Dedifferentiated amniotic fluid mesenchymal stem cell (primary cell): ENCODE measurements around the gene DYNLT2.
A peak's percentile ranks its signal among the peaks of the same experiment; 100 is the strongest.

ENCODE experiments used
- DNase-seq: peaks from one replicate; pipeline ENCODE4 v3.0.0-alpha.2; 2016; ENCODE audit errors: extremely low spot score

DYNLT2 gene, protein sequence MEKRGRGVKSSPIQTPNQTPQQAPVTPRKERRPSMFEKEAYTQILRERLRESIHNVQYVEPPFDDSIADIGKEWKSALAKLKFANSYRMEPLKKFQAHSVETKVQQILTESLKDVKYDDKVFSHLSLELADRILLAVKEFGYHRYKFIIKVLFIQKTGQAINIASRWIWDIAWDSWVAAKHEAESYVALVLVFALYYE

DNA sequence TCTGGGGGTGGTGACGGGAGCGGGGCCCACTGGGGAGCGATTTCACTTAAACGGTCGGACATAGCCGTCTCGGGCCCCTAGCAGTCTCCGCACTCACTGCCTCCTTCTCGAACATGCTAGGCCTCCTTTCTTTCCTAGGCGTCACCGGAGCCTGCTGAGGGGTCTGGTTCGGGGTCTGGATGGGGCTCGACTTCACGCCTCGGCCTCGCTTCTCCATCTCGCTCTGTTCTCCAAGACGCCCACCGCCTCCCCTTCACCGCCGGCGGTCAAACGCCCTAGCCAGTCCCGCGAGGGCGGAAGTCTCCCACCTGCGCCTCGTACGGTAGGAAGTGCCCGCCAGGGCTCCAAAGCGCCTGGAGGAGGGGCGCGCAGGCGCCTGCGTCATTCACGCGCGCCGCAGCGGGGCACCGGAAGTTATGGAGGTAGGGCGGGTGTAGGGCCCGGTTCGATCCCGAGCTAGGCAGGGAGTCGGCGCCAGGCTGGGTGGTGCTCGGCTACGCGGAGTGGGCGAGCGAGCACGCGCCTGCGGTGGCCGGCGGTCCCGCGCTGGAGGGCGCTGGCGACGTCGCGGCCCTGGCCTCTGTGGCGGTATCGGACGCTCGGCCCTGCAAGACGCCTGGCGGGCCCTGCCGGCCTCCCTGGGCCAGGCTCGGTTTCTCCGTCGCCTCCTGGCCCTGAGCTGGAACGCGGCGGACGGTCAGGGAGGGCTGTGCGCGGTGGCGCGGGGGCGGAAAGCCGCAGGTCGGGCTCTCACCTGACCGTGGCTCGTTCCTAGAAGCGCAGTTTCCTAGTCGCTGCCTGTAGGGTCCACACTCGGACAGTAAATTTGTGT is at the start of gene DYNLT2, which contains the start of gene ERMARD:
TSS of gene DYNLT2 (minus strand) at position 331 of the 832 bp plus-strand sequence. CDS start at position 217, 114 bp downstream.
TSS of gene ERMARD (plus strand) at position 381 of the 832 bp plus-strand sequence. CDS start at position 417, 36 bp downstream.
- peak; percentile 90 for DNase-seq

DNA sequence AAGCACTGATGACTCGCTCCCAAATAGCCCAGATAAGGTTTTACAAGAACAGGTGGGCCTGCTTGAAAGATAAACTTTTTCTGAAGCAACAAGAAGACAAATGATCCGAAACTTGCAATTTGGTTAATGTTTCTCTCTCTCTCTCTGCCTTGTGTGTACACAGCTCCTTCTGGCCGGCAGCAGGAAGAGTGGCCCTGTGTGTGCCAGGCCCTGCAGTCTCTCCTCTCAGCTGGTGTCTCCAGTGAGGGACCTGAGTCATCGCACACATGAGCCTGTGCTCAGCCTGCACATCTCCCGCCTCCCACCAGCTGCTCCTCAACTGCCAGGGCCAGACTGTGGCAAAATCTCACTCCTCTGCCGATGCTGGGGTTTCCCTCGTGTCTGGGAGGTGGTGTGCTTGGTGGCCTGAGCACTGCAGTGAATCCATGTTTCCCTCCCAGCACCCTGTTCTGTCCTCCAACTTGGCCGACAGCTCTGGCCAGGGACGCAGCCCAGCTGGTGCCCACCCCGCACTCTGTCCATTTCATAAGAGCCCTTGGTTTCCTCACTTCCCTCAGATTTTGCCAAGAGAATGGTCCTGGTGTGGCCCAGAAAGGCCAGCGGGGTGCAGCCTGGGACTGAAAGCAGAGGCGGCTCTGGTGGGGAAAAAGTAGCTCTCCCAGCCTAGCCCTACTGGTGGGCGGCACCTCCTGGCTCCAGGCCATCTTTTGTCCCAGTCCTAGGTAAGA is 49.5 kb upstream of the DYNLT2 start:
- DNase-seq, result no peak

DNA sequence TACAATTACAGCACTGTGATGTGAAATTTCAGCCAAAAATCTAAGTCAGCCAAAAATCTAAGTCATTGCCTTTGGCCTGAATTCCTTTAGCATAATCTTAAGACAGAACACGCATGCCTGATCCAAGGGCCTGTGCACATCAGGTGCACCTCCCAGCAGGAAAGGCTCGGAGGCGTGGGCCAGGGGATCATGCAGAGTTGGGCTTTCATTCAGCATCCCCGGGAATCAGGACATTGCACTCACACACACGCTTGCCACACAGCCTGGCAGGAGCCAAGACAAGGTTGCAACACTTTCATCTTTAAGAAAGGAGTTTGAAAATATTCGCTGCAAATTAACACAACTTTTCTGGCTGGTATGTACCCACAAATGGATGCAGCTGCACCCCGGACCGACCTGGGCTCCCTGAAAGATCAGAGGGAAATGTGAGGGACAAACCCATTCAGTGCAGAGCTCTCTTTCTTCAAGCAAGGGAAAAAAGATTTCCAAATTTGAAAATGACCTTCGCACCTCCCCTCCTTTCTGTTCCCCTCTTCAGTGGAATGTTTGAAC is 48.8 kb upstream of the DYNLT2 start:
- DNase-seq, result no peak

DNA sequence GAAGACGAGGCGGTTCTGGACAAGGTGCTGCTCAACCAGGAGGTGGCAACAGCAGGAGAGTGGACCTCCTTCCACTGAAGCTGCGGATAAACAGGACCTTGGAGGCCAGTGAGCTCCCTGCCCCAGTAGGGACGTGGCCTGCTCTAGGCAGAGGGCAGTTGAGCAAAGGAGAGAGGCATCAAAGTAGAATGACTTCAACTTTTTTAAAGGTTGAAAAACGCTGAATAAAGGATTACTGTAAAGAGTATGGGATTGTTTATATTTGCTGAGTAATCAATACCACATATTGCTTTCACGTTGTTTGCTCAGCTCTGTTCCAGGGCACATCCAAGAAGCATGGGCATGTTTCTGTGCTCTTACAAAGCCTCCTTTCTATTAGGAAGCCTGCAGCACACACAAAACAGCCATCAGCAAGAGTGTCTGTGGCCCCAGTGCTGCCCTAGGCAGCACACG is 48.1 kb upstream of the DYNLT2 start:
- no peak for DNase-seq

DNA sequence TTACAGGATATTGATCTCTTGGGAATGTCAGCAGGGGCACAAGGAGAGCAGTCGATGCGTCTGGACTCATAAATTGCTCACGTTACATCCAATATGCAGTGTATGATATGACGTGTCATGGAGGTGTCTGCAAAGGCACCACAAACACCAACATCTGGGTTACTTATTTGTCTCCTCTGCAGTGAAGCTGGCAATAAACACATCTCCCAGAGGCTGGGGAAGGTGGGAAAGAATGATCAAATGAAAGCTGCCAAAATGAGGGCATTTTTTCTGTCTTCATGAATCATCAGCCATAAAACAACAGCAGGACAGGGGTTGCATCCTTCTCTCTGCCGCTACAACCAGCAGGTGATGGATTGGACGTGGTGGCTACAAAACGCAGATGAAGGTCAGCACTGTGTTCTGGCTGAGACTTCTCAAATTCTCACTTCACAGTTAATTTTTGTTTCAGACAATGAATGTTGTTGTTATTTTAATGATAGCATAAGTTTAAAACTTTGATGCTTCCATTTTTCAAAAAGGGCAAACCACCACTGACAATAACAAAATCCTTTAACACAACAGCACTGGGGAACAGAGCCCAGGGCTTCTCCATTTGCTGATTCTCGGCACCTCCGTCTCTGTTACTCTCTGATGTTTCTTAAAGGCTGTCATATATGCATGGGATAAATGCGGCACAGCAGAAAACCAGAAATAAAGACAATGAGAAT is 47.5 kb upstream of the DYNLT2 start:
- DNase-seq, result no peak

DNA sequence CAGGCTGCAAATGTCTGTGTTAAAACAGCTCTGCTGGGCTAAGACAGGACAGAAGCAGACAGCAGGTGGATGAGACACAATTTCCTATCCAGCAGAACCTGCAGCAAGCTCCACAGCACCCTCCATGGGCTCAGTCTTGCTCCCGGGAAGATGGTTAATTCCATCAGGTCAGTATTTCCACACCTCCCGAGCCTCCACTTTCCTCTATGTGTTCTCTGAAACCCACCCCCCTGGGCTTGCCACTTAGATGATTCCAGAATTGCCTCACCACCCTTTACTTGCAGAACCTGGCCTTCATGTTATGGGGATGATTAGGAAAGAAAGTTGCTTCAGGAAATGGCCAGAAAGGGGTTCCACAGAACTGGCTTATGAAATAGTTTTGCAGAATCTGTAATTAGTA is 43.8 kb upstream of the DYNLT2 start:
- DNase-seq, result no peak

DNA sequence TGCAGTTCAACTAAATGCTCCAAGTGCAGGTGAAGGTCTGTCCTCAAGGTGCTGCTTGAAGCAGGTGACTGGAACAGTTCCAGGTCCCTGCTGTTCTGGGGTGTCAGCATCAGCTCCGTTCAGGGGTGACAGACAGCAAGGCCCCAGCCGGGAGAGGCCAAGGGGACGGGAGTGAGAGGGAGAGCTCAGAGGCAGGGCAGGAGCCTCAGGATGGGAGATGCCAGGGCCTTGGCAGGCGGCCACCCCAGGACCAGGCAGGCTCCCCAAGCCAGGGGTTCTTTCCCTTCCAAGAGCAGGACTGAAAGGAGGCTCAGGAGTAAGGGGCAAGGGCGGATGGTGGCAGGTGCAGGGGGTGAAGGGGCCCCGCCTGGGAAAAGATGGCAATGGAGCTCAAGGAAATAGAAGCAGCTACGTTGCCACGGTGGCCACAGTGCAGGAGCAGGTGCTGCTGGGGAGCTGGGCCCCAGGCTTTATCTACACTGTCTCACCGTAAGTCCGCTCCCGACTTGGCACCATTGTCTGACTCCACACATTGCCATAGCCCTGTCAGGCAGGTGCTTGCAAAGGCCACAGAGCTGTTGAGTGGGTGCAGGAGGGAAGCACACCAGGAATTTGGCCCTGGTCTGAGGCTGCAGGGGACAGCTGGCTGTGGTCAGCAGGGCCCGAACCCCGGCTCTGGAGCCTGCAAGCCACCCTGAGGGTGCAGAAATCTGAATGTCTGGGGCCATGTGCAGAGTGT is 43.1 kb upstream of the DYNLT2 start:
- DNase-seq, result no peak

DNA sequence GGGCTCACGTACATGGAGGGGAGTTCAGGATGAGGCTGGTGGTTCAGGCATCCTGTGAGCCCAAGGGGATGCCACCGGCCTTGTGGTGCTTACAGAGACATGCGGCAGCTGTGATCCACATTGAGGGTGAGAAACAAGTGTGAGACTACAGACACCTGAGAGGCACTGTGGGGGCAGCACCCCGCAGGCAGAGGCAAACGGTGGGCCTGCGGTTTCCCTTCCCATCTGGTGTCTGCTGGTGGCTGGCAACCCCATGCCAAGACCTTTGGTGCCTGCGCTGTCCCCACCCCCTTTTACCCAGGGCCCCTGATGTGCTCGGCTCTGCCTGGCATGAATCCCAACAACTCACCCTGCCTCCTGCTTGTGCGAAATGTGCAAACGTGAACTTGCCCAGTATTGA is 42.0 kb upstream of the DYNLT2 start:
- no peak for DNase-seq

DNA sequence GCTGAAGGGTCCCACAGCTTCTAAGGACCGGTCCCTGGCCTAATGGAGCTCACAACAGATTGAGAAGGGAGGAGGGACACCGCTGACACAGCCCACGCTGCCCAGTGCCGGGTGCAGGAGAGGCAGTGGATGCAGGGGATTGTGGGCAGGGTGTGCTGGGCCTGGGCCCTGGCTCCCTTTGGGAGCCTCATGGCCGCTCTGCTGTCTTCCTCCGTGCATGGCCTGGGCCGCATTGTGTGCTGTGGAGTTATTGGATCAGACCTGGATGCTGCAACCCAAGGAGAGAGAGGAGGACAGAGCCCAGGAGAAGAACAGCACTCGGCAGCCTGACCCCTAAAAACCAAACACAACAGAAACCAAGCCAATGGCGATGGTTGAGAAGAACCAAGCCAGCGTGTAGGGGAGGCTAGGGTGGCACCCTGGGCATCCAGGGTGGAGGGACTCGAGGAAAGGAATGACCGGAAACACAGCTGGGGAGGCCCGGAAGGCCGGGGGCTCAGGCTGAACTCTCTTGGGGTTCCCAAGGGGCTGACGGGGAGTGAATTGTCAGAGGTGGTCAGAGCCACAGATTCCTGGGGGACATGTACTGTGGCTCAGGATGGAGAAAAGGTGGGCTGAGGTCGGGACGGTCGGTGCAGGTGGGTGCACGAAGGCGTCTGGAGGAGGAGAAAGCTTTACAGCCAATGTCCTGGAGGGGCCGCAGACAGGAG is 41.1 kb upstream of the DYNLT2 start:
- DNase-seq, result no peak

DNA sequence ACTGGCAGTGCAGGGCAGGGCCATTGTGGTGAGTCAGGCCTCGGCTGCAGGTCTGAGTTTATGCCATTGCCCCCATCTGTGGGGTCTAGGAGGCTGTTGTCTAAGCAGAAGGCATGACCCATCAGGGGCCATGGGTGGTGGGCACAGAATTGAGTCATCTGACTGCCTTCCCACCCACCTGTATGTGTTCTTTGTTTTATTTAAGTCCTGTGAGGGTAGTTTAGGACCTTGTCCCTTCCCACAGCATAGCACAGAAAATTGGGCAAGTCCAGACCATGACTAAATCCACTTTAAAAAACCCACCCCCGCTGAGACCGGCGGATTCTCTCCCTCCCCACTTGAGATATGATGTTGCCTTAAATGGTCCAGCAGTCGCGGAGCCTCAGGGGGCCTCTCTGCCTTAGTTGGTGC is 40.4 kb upstream of the DYNLT2 start:
- no peak for DNase-seq

DNA sequence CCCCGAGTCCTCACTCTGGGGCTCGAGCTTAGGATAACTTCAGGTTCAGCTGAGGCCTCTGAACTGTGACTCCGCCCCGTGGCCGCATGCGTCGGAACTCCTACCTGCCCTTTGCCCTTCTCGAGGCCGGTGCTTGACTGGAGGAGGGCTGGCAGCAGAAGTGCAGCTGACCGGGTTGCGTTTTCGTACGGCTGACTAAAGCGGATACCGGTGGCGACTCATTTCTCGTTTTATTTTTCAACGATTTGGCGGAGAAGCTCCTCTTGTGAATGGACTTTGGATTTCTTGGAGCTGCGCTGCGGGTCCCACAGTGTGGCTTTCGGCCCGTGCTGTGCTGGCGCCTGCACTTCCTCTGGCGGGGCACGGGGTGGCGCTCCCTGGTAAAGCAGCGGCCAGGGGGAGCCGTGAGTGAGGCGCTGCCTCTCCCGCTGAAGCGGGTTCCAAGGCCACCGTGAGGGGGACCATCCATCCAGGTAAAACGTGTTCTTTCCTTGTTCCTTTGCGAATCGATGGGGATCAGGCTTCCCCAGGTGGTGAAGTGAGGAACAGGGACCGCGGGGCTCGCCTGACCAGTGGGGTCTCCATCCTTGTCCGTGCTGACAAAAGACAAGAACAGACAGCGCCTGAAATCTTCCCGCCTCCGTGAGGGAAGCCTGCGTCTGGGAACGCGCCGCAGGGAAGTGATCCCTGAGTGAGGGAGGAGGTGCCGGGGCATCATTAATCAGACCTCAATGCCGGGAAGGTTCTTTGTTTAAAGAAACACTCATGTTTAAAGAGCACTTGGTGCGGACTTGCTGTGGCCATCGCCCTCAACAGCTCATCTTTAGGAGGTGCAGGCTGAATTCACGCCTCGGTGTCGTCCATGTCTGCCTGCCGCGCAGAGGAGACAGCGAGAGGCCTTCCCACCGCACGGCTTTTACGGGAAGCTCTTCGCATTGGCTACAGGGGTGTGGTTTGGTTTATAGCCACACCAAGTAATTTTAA is 38.9 kb upstream of the DYNLT2 start:
- DNase-seq, result peak; percentile 60

DNA sequence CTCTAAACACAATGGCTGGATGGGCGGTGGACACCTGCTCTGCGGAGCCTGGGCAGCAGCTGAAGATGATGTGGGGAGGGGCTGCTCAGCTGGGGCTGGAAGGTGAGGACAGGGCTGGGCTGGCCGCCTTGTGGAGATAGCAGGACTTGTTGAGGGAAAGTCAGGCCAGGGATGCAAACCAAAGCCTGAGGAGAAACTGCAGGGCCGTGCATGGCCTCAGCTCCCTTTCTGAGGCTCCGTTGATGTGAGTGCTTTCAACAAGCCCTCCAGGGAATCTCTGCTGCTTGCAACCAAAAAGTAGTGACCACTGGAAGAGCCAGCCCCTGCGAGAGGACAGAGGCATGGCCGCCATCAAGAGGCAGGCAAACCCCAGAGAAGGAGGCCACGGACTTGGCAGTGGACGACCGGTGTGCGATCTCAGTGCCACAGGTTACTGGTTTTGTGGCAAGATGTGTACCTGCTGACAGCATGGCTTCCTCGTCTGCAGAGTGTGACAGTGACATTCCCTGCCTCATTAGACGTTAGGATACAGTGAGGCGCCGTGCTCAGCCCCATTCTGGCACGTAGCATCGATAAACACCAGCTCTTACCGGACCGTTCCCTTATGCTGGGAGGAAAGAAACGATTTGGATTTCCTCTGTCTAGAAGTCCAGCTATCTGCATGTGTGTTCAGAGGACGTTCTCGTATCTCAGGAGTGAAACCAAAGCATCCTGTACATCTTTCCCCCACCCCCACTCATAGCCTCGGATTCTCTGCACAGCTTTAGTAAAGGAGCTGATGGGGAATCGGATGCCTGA is 38.0 kb upstream of the DYNLT2 start:
- no peak for DNase-seq

DNA sequence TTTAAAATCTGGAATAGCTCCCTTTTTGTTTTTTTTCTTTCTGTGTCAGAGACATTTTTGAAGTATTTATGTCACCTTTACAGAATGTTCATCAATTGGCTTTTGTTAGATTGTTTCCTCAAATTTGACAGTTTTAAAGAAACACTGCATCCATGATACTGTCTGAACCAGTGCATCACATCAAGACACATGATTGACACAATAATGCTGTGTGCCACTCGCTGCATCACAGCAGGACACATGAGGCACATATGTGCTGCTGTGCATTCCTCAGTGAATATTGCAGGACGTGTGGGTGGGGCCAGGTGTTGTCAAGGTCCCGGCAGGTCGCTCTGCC is 37.4 kb upstream of the DYNLT2 start:
- no peak for DNase-seq

DNA sequence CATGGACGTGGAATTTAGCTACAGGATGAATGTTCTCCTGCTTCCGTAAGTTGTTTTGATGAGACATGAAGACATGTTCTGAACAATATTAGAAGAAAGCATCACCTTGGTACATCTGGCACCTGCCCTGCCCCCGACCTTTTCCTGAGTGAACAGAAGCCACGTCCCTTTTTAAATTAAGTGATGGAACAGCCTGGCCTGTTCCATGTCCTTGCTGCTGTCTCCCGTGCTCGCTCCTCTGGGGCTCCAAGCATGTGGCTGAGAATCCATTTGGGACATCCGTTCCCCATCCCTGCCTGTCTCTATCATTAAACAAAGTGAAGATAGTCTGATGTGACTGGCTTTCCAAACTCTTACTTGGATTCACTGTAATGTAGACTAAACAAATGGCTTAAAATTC is 36.4 kb upstream of the DYNLT2 start:
- no peak for DNase-seq

DNA sequence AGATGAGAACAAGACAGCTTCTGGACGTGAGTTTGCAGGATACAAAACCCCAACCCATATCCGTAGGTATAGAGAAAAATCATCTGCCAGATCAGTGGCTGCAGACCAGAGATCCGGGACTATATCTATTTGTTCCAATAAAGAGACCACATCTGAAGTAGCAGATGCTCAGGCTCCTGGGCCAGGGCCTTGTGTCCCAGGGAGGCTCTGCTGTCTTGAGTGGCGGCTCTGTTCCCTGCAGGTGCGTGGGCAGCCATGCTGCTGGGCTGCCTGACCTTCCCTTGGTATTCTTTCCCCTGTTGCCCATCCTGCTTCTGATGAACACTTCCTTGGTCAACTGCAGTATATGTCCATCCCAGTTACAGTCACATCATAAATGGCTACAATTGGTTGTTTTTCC is 35.0 kb upstream of the DYNLT2 start:
- no peak for DNase-seq

DNA sequence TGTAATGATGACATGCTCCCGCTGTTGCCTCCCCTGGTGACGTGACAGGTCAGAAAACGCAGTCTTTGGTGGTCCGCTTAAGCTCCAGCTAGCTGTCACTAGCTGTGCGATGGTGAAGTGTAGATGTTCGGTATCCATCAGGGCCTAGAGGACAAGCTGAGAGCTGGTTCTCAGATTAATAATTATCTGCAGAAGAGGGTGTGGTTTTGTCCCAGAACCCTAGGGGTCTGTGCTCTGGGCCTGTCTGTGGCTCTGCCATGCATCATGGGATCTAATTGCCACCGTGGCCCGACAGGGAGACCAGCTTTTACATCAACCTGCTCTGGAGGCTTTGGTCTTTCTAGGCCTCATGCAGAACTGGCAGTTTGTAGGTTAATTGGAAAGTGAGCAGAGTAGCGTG is 34.2 kb upstream of the DYNLT2 start:
- DNase-seq, result no peak

DNA sequence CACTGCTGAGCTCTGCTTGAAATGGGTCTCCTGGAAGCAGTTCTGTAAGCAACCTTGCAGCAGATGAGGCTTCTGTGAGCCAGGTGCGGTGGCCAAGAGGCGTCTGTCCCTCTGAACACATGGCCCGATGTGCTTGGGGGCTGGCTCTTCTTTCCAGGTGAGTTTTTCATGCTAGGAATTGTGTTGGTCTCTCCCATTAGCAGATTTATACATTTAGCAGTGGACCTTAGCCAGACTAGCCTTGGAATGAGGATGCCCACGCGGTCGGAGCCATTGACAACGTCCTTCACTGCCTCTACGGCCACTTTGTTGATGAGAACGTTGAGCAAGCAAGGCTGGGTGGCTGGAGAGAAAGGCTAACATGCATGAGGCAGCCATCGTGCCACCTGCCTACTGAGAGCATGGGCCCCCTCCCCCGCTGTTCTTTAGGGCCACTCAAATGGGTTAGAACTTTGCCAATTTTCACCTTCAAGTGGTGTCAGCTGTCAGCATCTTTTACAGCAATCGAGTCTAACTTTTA is 33.5 kb upstream of the DYNLT2 start:
- no peak for DNase-seq
